HG02973 (cell line): ENCODE measurements around the gene ADD2.

Experiments
- ATAC-seq: cut with Tn5 transposase; IDR thresholded peaks from one replicate; pipeline ENCODE4 v1.9.1; 2021; ENCODE audit warnings: moderate library complexity; ENCODE audit not compliant: unreplicated experiment

ADD2 gene

GRCh38 chr2:70785137-70785911 lies 17.3 kb upstream of the ADD2 start:
- no peak for ATAC-seq

- no peak for ATAC-seq
These were observed 16.3 kb upstream of the ADD2 start for GRCh38 chr2:70784320-70784719.

GRCh38 chr2:70779911-70780545 lies 12.0 kb upstream of the ADD2 start:
- no peak for ATAC-seq

GRCh38 chr2:70779491-70779890 lies 11.5 kb upstream of the ADD2 start:
- no peak for ATAC-seq

- no peak for ATAC-seq
These were observed 10.7 kb upstream of the ADD2 start for GRCh38 chr2:70778676-70779075.

GRCh38 chr2:70777450-70777849 lies 9.4 kb upstream of the ADD2 start:
- ATAC-seq = no peak

- ATAC-seq = no peak
These were observed 8.3 kb upstream of the ADD2 start for GRCh38 chr2:70776266-70776665.

- ATAC-seq = no peak
These were observed 7.1 kb upstream of the ADD2 start for GRCh38 chr2:70775141-70775540.

- ATAC-seq = no peak
These were observed 4.6 kb upstream of the ADD2 start for GRCh38 chr2:70772486-70773155.

- ATAC-seq = peak; percentile 72
These were observed 3.4 kb upstream of the ADD2 start for GRCh38 chr2:70771446-70771845.

GRCh38 chr2:70769450-70769849 lies 1.4 kb upstream of the ADD2 start:
- ATAC-seq = no peak

- ATAC-seq = no peak
These were observed 638 bp upstream of the ADD2 start for GRCh38 chr2:70768590-70769085.

GRCh38 chr2:70767079-70767698 lies 811 bp downstream of the ADD2 start:
- no peak for ATAC-seq

GRCh38 chr2:70766357-70767078 lies 1.5 kb downstream of the ADD2 start:
- no peak for ATAC-seq

GRCh38 chr2:70765507-70765906 lies 2.5 kb downstream of the ADD2 start:
- ATAC-seq = no peak

GRCh38 chr2:70759446-70759845 lies 8.6 kb downstream of the ADD2 start:
- no peak for ATAC-seq

- ATAC-seq = no peak
These were observed 10.0 kb downstream of the ADD2 start for GRCh38 chr2:70757966-70758365.

GRCh38 chr2:70757360-70757759 lies 10.6 kb downstream of the ADD2 start:
- ATAC-seq = no peak

- no peak for ATAC-seq
These were observed 11.9 kb downstream of the ADD2 start for GRCh38 chr2:70756128-70756527.

- no peak for ATAC-seq
These were observed 14.1 kb downstream of the ADD2 start for GRCh38 chr2:70753902-70754301.

- no peak for ATAC-seq
These were observed 15.0 kb downstream of the ADD2 start for GRCh38 chr2:70753031-70753430.
